Neuronal stem cell (in vitro differentiated cells): Measurements from ENCODE around the gene USP17L12.
A peak's percentile ranks its signal among the peaks of the same experiment; 100 is the strongest.
"Not testable (repeated sequence)": the region's sequence is repeated elsewhere in the genome, so short reads cannot be mapped to it uniquely, and the experiment has no call there.

Experiments used
- DNase-seq: peaks from one replicate; pipeline ENCODE4 v3.0.0-alpha.2; 2013; ENCODE audit warnings: low spot score
- H2AFZ ChIP-seq: one replicate; pipeline ENCODE4 v1.6.1; 2013; ENCODE audit warnings: mild to moderate bottlenecking, low read length, inconsistent platforms
- H2AK5ac ChIP-seq: 2 replicates; pipeline ENCODE4 v1.6.1; 2013; ENCODE audit warnings: low read depth, mild to moderate bottlenecking, inconsistent platforms, low read length, moderate library complexity, mixed read lengths
- H2BK120ac ChIP-seq: 2 replicates; pipeline ENCODE4 v1.6.1; 2013; ENCODE audit warnings: low read depth, mild to moderate bottlenecking, inconsistent platforms, low read length, moderate library complexity, mixed read lengths
- H2BK12ac ChIP-seq: one replicate; pipeline ENCODE4 v1.6.1; 2013; ENCODE audit warnings: low read length, inconsistent platforms
- H2BK15ac ChIP-seq: 2 replicates; pipeline ENCODE4 v1.6.1; 2013; ENCODE audit warnings: mild to moderate bottlenecking, low read length, inconsistent platforms, mixed read lengths
- H2BK5ac ChIP-seq: one replicate; pipeline ENCODE4 v1.6.1; 2013; ENCODE audit warnings: inconsistent platforms, mild to moderate bottlenecking, low read length, moderate library complexity
- H3K14ac ChIP-seq: one replicate; pipeline ENCODE4 v1.6.1; 2013; ENCODE audit warnings: low read length, inconsistent platforms
- H3K18ac ChIP-seq: 2 replicates; pipeline ENCODE4 v1.6.1; 2013; ENCODE audit warnings: low read length, inconsistent platforms
- H3K23ac ChIP-seq: 2 replicates; pipeline ENCODE4 v1.6.1; 2013; ENCODE audit warnings: low read depth, mild to moderate bottlenecking, mixed read lengths, low read length, inconsistent platforms; ENCODE audit not compliant: poor library complexity
- H3K27ac ChIP-seq: replicated peaks from 3 replicates; pipeline ENCODE4 v1.5.1; 2013; ENCODE audit warnings: low read length, inconsistent platforms
- H3K27me3 ChIP-seq, 3 experiments: 2 replicates each; pipeline ENCODE4 v1.6.1; 2013; ENCODE audit warnings: low read length in 3 of 3, mild to moderate bottlenecking in 2 of 3, inconsistent platforms in 1 of 3, low read depth in 1 of 3, mixed read lengths in 1 of 3, moderate library complexity in 1 of 3; ENCODE audit not compliant: control insufficient read depth in 3 of 3, insufficient read depth in 3 of 3
- H3K36me3 ChIP-seq, 2 donors: replicated peaks in 1 of 2; 2 replicates each; pipeline ENCODE4 v1.6.1; 2013; ENCODE audit warnings: low read length in 2 of 2; ENCODE audit not compliant: control insufficient read depth in 2 of 2, insufficient read depth in 2 of 2
- H3K4ac ChIP-seq: 2 replicates; pipeline ENCODE4 v1.6.1; 2013; ENCODE audit warnings: inconsistent platforms, mild to moderate bottlenecking, low read length, moderate library complexity
- H3K4me1 ChIP-seq, 2 donors: 1 replicate in 1 of 2; 2 replicates in 1 of 2; pipeline ENCODE4 v1.6.1; 2013; ENCODE audit warnings: low read length in 2 of 2, low read depth in 1 of 2; ENCODE audit not compliant: control insufficient read depth in 2 of 2, insufficient read depth in 1 of 2
- H3K4me2 ChIP-seq: one replicate; pipeline ENCODE4 v1.6.1; 2013; ENCODE audit warnings: mild to moderate bottlenecking, low read length, inconsistent platforms; ENCODE audit not compliant: insufficient read depth, poor library complexity, severe bottlenecking
- H3K4me3 ChIP-seq, 2 donors: 2 replicates each; pipeline ENCODE4 v1.5.1; 2013; ENCODE audit warnings: low read length in 2 of 2, mild to moderate bottlenecking in 2 of 2, inconsistent platforms in 1 of 2, moderate library complexity in 1 of 2
- H3K79me1 ChIP-seq: one replicate; pipeline ENCODE4 v1.6.1; 2013; ENCODE audit warnings: low read depth, mild to moderate bottlenecking, inconsistent platforms, low read length, moderate library complexity
- H3K9ac ChIP-seq: one replicate; pipeline ENCODE4 v1.6.1; 2013; ENCODE audit warnings: mild to moderate bottlenecking, low read depth, low read length, inconsistent platforms; ENCODE audit not compliant: poor library complexity
- H3K9me3 ChIP-seq, 2 donors: replicated peaks in 1 of 2; 2 replicates each; pipeline versions ENCODE3 to v1.6.1; 2013; ENCODE audit warnings: low read length in 2 of 2, mild to moderate bottlenecking in 2 of 2, inconsistent platforms in 1 of 2, low read depth in 1 of 2, mixed read lengths in 1 of 2, moderate library complexity in 1 of 2; ENCODE audit not compliant: control insufficient read depth in 2 of 2, insufficient read depth in 1 of 2
- H4K8ac ChIP-seq: one replicate; pipeline ENCODE4 v1.6.1; 2013; ENCODE audit warnings: low read depth, mild to moderate bottlenecking, inconsistent platforms, low read length, moderate library complexity
- H4K91ac ChIP-seq: one replicate; pipeline ENCODE4 v1.6.1; 2013; ENCODE audit warnings: low read length, low read depth, mild to moderate bottlenecking, inconsistent platforms; ENCODE audit not compliant: poor library complexity
- WGBS, 2 donors: extraction: QIAGEN DNeasy Blood & Tissue Kit; methylation state at CpG; one replicate each; pipeline ENCODE4 v1.1.7; 2013; ENCODE audit warnings: missing lambda C conversion rate in 2 of 2, mixed read lengths in 1 of 2; ENCODE audit not compliant: insufficient read length in 2 of 2, insufficient replicate concordance in 1 of 2; ENCODE audit errors: extremely low coverage in 2 of 2; 5-methylcytosine and 5-hydroxymethylcytosine counted together

Gene USP17L12

DNA sequence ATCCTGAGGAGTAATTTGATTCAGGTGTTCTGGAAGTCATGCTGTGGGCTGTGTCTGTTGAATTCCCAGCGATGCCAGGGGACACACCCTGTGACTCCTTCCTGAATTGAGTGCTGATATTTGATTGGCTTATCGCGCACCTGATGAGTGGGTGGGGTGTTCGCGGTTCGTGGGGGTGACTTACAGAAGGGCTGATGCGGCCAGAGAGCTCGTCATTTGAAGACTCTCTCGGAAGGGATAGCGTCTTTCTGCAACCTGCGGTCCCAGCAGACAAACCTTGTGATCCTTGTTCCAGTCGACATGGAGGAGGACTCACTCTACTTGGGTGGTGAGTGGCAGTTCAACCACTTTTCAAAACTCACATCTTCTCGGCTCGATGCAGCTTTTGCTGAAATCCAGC, 4.6 kb downstream of the USP17L12 start, which contains the start of gene USP17L13:
USP17L13 (plus strand) TSS at position 301 of the 400 bp plus-strand sequence; CDS start at position 301, 0 bp downstream.
- H2BK120ac ChIP-seq, H3K4me2 ChIP-seq, H2AFZ ChIP-seq, H3K4me3 ChIP-seq, H3K27me3 ChIP-seq, H3K9me3 ChIP-seq, H3K9ac ChIP-seq, DNase-seq, H2AK5ac ChIP-seq, H3K23ac ChIP-seq, H3K79me1 ChIP-seq, H2BK15ac ChIP-seq, H4K91ac ChIP-seq, H2BK5ac ChIP-seq, H3K18ac ChIP-seq, H3K36me3 ChIP-seq, H2BK12ac ChIP-seq, H3K4ac ChIP-seq, H4K8ac ChIP-seq, H3K14ac ChIP-seq, H3K27ac ChIP-seq, H3K4me1 ChIP-seq: not testable (repeated sequence)
- no CpG with 5 or more reads among the region's 14 CpGs for WGBS, 2 donors

DNA sequence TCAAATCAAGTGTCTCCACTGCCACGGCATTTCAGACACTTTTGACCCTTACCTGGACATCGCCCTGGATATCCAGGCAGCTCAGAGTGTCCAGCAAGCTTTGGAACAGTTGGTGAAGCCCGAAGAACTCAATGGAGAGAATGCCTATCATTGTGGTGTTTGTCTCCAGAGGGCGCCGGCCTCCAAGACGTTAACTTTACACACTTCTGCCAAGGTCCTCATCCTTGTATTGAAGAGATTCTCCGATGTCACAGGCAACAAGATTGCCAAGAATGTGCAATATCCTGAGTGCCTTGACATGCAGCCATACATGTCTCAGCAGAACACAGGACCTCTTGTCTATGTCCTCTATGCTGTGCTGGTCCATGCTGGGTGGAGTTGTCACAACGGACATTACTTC, 10.3 kb downstream of the USP17L12 start:
- not testable (repeated sequence) for H2AFZ ChIP-seq, H3K14ac ChIP-seq, H2BK5ac ChIP-seq, H3K36me3 ChIP-seq, H4K91ac ChIP-seq, DNase-seq, H3K9ac ChIP-seq, H3K23ac ChIP-seq, H3K4me3 ChIP-seq, H3K27me3 ChIP-seq, H4K8ac ChIP-seq, H3K27ac ChIP-seq, H2BK15ac ChIP-seq, H2BK12ac ChIP-seq, H3K9me3 ChIP-seq, H3K4me1 ChIP-seq, H3K4me2 ChIP-seq, H2BK120ac ChIP-seq, H3K18ac ChIP-seq, H3K79me1 ChIP-seq, H2AK5ac ChIP-seq, H3K4ac ChIP-seq
- WGBS, 2 donors: no CpG with 5 or more reads among the region's 8 CpGs

DNA sequence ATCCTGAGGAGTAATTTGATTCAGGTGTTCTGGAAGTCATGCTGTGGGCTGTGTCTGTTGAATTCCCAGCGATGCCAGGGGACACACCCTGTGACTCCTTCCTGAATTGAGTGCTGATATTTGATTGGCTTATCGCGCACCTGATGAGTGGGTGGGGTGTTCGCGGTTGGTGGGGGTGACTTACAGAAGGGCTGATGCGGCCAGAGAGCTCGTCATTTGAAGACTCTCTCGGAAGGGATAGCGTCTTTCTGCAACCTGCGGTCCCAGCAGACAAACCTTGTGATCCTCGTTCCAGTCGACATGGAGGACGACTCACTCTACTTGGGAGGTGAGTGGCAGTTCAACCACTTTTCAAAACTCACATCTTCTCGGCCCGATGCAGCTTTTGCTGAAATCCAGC, 14.1 kb downstream of the USP17L12 start, which contains the start of gene USP17L15:
USP17L15 (plus strand) TSS at position 301 of the 400 bp plus-strand sequence; CDS start at position 301, 0 bp downstream.
- H3K36me3 ChIP-seq, H3K4me1 ChIP-seq, H3K4ac ChIP-seq, H4K8ac ChIP-seq, H2BK120ac ChIP-seq, H3K27ac ChIP-seq, H3K9ac ChIP-seq, H3K9me3 ChIP-seq, H3K27me3 ChIP-seq, H3K4me3 ChIP-seq, H3K79me1 ChIP-seq, H3K18ac ChIP-seq, H3K14ac ChIP-seq, H3K23ac ChIP-seq, H2BK12ac ChIP-seq, H2BK5ac ChIP-seq, DNase-seq, H2AK5ac ChIP-seq, H4K91ac ChIP-seq, H3K4me2 ChIP-seq, H2AFZ ChIP-seq, H2BK15ac ChIP-seq: not testable (repeated sequence)
- WGBS, 2 donors: no CpG with 5 or more reads among the region's 15 CpGs

DNA sequence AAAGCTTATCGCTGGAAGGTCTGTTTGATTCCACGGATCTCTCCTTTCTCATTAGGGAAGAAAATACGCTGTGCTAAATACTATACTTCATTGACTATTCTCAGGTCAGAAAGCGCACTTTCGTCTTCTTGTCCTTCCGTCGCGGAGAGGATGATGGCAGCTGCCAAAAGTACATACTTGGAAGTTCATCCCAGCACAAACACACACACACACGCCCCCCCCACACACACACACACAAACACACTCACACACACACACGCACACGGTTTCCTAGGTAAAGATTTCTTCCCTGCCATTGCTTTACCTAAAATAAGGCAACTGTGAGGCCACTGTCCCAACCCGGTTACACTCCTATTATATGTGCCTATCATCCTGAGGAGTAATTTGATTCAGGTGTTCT, 18.5 kb downstream of the USP17L12 start:
- not testable (repeated sequence) for H3K79me1 ChIP-seq, H3K27me3 ChIP-seq, H2BK15ac ChIP-seq, H3K18ac ChIP-seq, H3K4ac ChIP-seq, H3K4me1 ChIP-seq, H2BK5ac ChIP-seq, H3K36me3 ChIP-seq, H3K23ac ChIP-seq, H4K91ac ChIP-seq, H3K9ac ChIP-seq, H3K4me2 ChIP-seq, H3K27ac ChIP-seq, H3K9me3 ChIP-seq, H2AFZ ChIP-seq, H2BK120ac ChIP-seq, H2BK12ac ChIP-seq, H3K14ac ChIP-seq, H3K4me3 ChIP-seq, H2AK5ac ChIP-seq
- DNase-seq: peak; percentile 6
- peak overlapping the region; percentile 68 for H4K8ac ChIP-seq
- 100% methylated on average over 3 of the region's 12 CpGs; no CpG with 5 or more reads in 1 of the 2 donors for WGBS, 2 donors
